Liver (tissue), 3 donors: ENCODE measurements around the gene TMPRSS3.

Source experiments
- RXRA ChIP-seq, 2 donors: IDR thresholded peaks; 2 replicates each; pipeline ENCODE4 v1.6.1; 2017 to 2018; ENCODE audit warnings: antibody characterized with exemption in 2 of 2, mild to moderate bottlenecking in 1 of 2
- YY1 ChIP-seq: IDR thresholded peaks from 2 replicates; pipeline ENCODE4 v1.6.1; 2016; ENCODE audit warnings: antibody characterized with exemption, mild to moderate bottlenecking
- TF ChIP-seq, protein P1 (sequence below): fragments of 150-350 bp; IDR thresholded peaks from 2 replicates; pipeline ENCODE4 v1.5.1; 2017; ENCODE audit warnings: improper control_type of control experiment, low read depth, low read length; ENCODE audit not compliant: missing input control
- donor health status: healthy.
- donor health status: healthy.

DNA sequence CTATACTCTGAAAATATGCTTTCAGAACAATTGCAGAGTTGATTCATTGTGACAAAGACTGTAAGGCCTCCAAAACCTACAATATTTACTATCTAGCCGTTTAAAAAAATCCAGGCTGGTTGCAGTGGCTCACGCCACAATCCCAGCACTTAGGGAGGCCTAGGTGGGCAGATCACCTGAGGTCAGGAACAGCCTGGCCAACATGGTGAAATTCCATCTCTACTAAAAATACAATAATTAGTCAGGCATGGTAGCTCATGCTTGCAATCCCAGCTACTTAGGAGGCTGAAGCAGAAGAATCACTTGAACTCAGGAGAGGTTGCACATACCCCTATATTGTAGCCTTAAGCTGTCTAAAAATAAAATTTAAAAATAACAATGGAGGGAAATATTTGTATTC, 39.8 kb downstream of the TMPRSS3 start:
- TF ChIP-seq, protein P1, sequence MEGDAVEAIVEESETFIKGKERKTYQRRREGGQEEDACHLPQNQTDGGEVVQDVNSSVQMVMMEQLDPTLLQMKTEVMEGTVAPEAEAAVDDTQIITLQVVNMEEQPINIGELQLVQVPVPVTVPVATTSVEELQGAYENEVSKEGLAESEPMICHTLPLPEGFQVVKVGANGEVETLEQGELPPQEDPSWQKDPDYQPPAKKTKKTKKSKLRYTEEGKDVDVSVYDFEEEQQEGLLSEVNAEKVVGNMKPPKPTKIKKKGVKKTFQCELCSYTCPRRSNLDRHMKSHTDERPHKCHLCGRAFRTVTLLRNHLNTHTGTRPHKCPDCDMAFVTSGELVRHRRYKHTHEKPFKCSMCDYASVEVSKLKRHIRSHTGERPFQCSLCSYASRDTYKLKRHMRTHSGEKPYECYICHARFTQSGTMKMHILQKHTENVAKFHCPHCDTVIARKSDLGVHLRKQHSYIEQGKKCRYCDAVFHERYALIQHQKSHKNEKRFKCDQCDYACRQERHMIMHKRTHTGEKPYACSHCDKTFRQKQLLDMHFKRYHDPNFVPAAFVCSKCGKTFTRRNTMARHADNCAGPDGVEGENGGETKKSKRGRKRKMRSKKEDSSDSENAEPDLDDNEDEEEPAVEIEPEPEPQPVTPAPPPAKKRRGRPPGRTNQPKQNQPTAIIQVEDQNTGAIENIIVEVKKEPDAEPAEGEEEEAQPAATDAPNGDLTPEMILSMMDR = no peak
- TF ChIP-seq YY1 (no peak), RXRA (IDR thresholded peaks at IDR 0.05) (no peak)
